ENCODE data around the gene IQSEC2.

Gene IQSEC2

DNA sequence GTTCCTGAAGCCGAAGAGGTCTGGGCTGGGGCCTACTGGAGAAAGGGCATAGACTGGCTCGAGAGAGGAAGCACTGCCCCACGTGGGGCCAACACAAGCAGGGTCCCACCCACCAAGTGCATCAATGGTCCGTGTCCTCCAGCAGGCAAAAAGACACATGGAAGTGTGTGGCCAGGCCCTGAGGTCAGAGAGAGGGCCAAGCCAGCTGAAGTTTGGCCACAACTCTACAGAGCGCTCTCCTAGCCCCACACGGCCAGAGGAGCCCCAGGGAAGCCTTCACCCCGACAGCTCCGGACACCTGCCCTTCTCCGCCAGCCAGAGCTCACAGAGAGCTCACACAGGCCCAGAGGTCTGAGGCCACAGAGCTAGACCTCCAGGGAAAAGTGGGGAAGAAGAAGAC lies 47.8 kb downstream of the IQSEC2 start:
- DNase-seq (ENCODE audit: low spot score): no peak
- no peak overlapping the region for H3K4me3 ChIP-seq
- TF ChIP-seq CTCF (IDR thresholded peaks at IDR 0.05): no peak
- no peak overlapping the region for H3K27ac ChIP-seq

GRCh38 chrX:53230116-53230515 lies 51.3 kb downstream of the IQSEC2 start:
- TF ChIP-seq CTCF (IDR thresholded peaks at IDR 0.05): no peak
- Histone ChIP-seq H3K4me3 (no peak overlapping the region), H3K27ac (no peak overlapping the region)
- no peak for DNase-seq (ENCODE audit: low spot score)

- no peak for TF ChIP-seq CTCF (IDR thresholded peaks at IDR 0.05)
- H3K4me3 ChIP-seq: no peak overlapping the region
- H3K27ac ChIP-seq: no peak overlapping the region
- DNase-seq (ENCODE audit: low spot score): no peak
These were observed 54.1 kb downstream of the IQSEC2 start for GRCh38 chrX:53227224-53227765.

- Histone ChIP-seq H3K27ac (peak within 1 kb of the TSS; percentile 88 to 90), H3K4me3 (peak within 1 kb of the TSS; percentile 89)
- TF ChIP-seq CTCF (IDR thresholded peaks at IDR 0.05): no peak
- peak; percentile 93 for DNase-seq (ENCODE audit: low spot score)
These were observed 56.3 kb downstream of the IQSEC2 start, which contains the start of gene KDM5C for GRCh38 chrX:53224860-53225797. Gene KDM5C, minus strand, starts transcription at chrX:53225207. Its CDS starts 318 bp downstream, at chrX:53224889.

DNA sequence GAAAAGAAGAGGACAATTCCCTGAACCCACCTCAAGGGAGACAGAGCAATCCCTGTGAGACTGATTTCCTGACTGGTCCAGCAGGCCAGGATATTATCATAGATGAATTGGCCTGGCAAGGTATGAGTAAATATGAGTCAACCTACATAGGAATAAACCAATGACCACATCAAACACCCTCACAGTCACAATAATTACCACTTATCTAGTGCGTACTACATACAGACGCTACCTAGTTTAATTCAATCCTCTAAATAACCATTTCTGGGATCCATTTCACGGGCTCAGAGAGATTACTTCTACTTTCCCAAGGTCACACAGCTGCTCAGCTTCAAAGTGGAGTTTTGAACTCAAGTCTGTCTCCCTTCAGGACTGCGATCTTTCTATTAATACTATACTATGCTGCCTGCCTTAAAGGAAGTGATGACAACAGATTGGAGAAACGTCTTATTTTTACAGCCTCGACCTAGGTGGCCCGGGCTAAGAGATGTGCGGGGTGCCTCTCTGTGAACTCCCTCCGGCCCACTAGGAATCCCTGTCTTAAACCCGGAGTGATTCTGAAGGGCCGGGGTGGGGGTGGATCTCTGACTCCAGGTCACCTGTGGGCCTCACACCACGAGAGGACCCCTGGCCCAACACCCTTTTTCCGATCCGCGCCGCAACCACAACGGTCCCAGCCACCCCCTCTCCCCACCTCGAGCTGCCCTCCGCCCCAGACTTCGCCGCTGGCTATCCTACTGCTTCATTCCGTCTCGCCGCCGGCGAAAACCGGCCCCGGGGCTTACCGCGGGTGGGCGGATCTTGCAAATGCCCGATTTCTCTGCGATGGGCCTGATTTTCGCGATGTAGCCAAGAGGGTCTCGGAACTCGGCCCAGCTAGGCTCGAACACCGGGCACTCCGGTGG lies 57.2 kb downstream of the IQSEC2 start:
- TF ChIP-seq CTCF (IDR thresholded peaks at IDR 0.05): no peak
- peak overlapping the region; percentile 89 for H3K4me3 ChIP-seq
- no peak for DNase-seq (ENCODE audit: low spot score)
- peak overlapping the region; percentile 88 to 90 for H3K27ac ChIP-seq

GRCh38 chrX:53223068-53223693 lies 58.2 kb downstream of the IQSEC2 start:
- H3K4me3 ChIP-seq: peak overlapping the region; percentile 89
- no peak overlapping the region for H3K27ac ChIP-seq
- DNase-seq (ENCODE audit: low spot score): no peak
- TF ChIP-seq CTCF (IDR thresholded peaks at IDR 0.05): no peak

Measured in coronary artery (tissue), 2 donors.